ENCODE measurements around the gene PLCL1. TPM values are rescaled to one million over a fixed set of nuclear protein-coding genes. Genes with fewer than 3 reads are reported as not detected.

PLCL1 gene
- total RNA-seq, 1 experiment from 2014 or later = 0.07 TPM

- ATAC-seq (no peak), DNase-seq (ENCODE audit: low read depth, low spot score) (no peak)
- no peak overlapping the region for H3K9ac ChIP-seq (ENCODE audit: low read length)
- H3K36me3 ChIP-seq (ENCODE audit: control insufficient read depth in 1 of 2, insufficient read depth in 2 of 2, low read length in 2 of 2) = no peaks in the 10 kb centered on the region
- H3K27me3 ChIP-seq (ENCODE audit: insufficient read depth, low read length) = peaks cover 56% of the 10 kb centered on the region
- POLR2A ChIA-PET = no interaction called here
- CTCF ChIA-PET = no interaction called here
- RAD21 ChIA-PET (ENCODE audit: low non-redundant PET in 1 of 2, low total read pairs in 2 of 2, uncharacterized antibody in 2 of 2, unreplicated experiment in 2 of 2) = no interaction called here
- H3K4me1 ChIP-seq (ENCODE audit: control insufficient read depth in 1 of 2, insufficient read depth in 2 of 2, low read length in 2 of 2) = no peaks in the 10 kb centered on the region
- H3K79me2 ChIP-seq (ENCODE audit: insufficient read depth, low read length) = no peaks in the 10 kb centered on the region
- H4K20me1 ChIP-seq (ENCODE audit: insufficient read depth) = no peaks in the 10 kb centered on the region
- BruUV-seq (replicated peaks) = no TSS peak
- TF ChIP-seq POLR2AphosphoS5 (IDR thresholded peaks at IDR 0.05; ENCODE audit: low read depth, low read length) = no peak
- TF ChIP-seq CBX3 (IDR thresholded peaks at IDR 0.05; ENCODE audit: low read depth) = no peak
- no peak for TF ChIP-seq ELF1 (IDR thresholded peaks at IDR 0.05; ENCODE audit: borderline replicate concordance, low read depth)
- no peak for TF ChIP-seq SIN3A (IDR thresholded peaks at IDR 0.05; ENCODE audit: low read depth)
- no peak for TF ChIP-seq YY1 (IDR thresholded peaks at IDR 0.05; ENCODE audit: extremely low read depth, insufficient replicate concordance, low read depth, low read length)
- TF ChIP-seq SP1 (IDR thresholded peaks at IDR 0.05; ENCODE audit: low read depth) = no peak
- no peak for TF ChIP-seq SRF (IDR thresholded peaks at IDR 0.05; ENCODE audit: low read depth)
- no peak for TF ChIP-seq ZFX (IDR thresholded peaks at IDR 0.05)
- TF ChIP-seq EGR1 (IDR thresholded peaks at IDR 0.05; ENCODE audit: low read depth) = no peak
- TF ChIP-seq POLR2A (IDR thresholded peaks at IDR 0.05; ENCODE audit: borderline replicate concordance, extremely low read depth, insufficient read depth, insufficient read length) = no peak
- TF ChIP-seq ZNF274 (IDR thresholded peaks at IDR 0.05; ENCODE audit: low read depth, low read length) = no peak
- no peak for TF ChIP-seq EZH2phosphoT487 (IDR thresholded peaks at IDR 0.05; ENCODE audit: borderline replicate concordance)
- no peak for TF ChIP-seq RAD21 (IDR thresholded peaks at IDR 0.05; ENCODE audit: low read depth)
- TF ChIP-seq EZH2 (IDR thresholded peaks at IDR 0.05) = no peak
- no peak for TF ChIP-seq FOSL1 (IDR thresholded peaks at IDR 0.05; ENCODE audit: low read depth)
- TF ChIP-seq, protein P1, sequence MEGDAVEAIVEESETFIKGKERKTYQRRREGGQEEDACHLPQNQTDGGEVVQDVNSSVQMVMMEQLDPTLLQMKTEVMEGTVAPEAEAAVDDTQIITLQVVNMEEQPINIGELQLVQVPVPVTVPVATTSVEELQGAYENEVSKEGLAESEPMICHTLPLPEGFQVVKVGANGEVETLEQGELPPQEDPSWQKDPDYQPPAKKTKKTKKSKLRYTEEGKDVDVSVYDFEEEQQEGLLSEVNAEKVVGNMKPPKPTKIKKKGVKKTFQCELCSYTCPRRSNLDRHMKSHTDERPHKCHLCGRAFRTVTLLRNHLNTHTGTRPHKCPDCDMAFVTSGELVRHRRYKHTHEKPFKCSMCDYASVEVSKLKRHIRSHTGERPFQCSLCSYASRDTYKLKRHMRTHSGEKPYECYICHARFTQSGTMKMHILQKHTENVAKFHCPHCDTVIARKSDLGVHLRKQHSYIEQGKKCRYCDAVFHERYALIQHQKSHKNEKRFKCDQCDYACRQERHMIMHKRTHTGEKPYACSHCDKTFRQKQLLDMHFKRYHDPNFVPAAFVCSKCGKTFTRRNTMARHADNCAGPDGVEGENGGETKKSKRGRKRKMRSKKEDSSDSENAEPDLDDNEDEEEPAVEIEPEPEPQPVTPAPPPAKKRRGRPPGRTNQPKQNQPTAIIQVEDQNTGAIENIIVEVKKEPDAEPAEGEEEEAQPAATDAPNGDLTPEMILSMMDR (IDR thresholded peaks at IDR 0.05 in 2 of 3, conservative IDR thresholded peaks at IDR 0.05 in 1 of 3; ENCODE audit: borderline replicate concordance in 1 of 3, insufficient read depth in 1 of 3, low read depth in 2 of 3, low read length in 2 of 3) = no peak
- intact Hi-C loops (cut with micrococcal nuclease) = no loop called here
- no peaks in the 10 kb centered on the region for H3K9me3 ChIP-seq (ENCODE audit: control insufficient read depth in 1 of 2, insufficient read depth in 1 of 2, low read depth in 1 of 2, low read length in 2 of 2)
- H3K4me2 ChIP-seq (ENCODE audit: low read length) = no peak overlapping the region
- no peak overlapping the region for H3K27ac ChIP-seq (ENCODE audit: low read depth, low read length)
- H3K4me3 ChIP-seq (replicated peaks in 1 of 2; ENCODE audit: low read depth in 1 of 2, low read length in 2 of 2) = no peak overlapping the region
- no peak overlapping the region for H2AFZ ChIP-seq (ENCODE audit: low read depth, low read length, poor library complexity, severe bottlenecking)
- H3K9me2 ChIP-seq (ENCODE audit: insufficient read depth) = no peaks in the 10 kb centered on the region
Measured at GRCh38 chr2:197852108-197852507, 47.7 kb downstream of the PLCL1 start.

Measured in HCT116 (cell line).